Endometrium (tissue), 2 donors: ENCODE measurements around the gene PHF11.
A peak's percentile ranks its signal among the peaks of the same experiment; 100 is the strongest.
"Not testable (repeated sequence)": the region's sequence is repeated elsewhere in the genome, so short reads cannot be mapped to it uniquely, and the experiment has no call there.

Source experiments
- FAIRE-seq: peaks from 2 replicates; lab custom pipeline; 2012; peaks lifted over from hg19 to GRCh38; lab: Jason Lieb, UNC
- donor health status: control.
- donor health status: control.

PHF11 gene

DNA sequence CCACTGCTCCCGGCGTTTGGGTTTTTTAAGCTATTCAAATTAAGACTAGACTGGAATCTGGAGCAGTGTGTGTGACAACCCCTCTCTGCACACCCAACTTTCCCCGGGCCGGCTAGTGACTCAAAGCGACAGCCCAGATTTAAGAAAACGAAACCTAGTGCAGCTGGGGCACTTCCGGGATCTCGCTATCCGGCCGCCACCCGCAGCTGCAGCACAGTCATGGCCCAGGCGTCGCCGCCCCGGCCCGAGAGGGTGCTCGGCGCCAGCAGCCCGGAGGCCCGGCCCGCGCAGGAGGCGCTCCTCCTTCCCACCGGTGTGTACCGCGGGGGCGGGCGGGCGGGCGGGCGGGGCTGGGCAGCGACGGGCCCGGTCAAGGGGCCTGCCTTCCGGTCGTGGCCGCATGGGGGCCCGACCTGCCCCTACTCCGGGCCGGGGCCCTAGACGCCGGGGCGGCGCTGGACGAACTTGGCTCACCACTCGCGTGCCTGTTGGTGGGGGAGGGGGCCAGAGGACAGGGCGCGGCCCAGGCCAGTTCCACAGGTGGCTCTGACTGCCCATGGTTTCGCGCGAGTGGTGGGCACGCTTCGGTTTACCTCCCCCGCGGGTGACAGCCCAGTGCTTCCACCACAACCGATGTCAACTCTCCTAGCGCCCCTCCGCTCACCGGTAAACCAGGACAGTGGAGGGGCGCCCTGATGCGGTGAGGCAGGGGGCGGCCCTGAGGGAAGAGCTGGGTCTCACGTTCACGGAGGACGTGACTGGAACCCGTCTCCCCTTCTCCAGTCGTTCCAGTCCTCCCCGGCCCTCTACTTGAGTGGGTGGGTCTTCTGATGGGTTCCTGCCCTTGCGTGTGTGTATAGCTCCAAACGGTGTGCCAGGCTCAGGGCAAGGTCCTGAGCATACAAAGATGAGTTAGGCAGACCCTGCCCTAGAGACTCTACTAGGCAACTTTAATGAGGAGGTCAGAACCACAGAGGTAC, at the start of gene PHF11:
Gene PHF11, plus strand, starts transcription at position 171 of the 980 bp plus-strand sequence. Its CDS starts 49 bp downstream, at position 220.
- FAIRE-seq: no peak

DNA sequence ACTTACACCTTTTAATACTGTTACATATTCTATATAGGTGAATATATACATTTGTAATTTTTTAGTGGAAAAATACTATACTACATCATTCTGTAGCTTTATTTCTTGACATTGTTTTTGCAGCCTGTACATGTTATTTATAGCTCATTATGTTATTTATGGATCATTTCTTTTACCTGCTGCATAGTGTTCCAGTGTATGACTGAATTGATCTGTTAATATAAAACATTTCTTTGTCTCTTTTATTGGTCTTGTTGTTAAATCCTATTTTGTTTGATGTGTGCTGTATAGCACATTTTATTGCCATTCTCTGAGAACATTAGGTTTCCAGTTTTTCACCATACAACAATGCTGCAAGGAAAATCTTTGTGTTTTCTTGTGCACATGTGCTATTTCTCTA, 49.3 kb upstream of the PHF11 start:
- no peak for FAIRE-seq

DNA sequence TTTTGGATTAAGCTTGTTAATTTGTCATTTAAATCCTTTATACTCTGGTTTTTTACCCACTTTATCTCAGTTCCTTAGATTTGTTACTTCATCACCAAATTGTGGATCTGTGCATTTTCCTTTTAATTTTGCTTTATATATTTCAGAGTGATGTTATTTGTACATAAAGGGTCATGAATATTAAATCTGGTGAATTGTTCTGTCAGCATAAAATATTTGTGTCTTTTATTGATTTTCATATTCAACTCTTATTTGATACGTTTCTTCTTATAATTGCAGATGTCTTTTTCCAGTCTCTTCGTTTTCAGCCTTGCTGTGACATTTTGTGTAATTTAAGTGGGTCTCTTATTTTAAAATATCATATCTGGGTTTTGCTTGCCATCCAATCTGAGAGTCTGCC, 47.0 kb upstream of the PHF11 start:
- no peak for FAIRE-seq

DNA sequence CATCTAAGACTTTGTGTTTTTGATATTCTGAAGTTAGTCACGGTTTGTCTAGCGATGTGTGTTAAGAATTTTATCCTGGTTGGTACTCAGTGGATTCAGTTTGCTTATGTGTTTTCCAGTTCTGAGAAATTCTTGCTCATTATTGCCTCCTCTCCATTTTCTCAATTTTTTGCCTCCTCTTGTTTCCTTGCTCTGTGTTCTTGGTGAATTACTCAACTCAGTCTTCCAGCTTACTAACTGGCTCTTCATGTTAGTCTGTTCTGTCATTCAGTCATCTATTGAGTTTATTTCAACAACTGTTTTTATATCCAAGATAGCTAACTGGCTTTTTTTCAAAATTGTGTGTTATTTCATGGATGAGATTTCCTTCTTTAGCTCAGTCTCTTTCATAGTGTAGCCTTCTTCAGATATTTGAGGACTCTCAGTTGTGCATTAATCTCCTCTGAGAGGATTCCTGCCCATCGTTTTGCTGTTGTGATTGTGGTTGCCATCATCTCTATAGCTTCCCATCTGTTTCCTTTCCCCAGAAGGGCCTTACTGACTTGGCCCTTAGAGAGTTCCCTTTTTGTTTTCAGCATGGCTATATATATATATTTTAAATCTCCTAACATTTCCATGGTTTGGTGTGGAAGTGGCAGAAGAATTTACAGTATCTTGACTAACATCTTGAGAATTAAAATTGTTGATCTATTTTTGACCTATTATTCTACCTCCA, 45.5 kb upstream of the PHF11 start:
- FAIRE-seq: no peak

DNA sequence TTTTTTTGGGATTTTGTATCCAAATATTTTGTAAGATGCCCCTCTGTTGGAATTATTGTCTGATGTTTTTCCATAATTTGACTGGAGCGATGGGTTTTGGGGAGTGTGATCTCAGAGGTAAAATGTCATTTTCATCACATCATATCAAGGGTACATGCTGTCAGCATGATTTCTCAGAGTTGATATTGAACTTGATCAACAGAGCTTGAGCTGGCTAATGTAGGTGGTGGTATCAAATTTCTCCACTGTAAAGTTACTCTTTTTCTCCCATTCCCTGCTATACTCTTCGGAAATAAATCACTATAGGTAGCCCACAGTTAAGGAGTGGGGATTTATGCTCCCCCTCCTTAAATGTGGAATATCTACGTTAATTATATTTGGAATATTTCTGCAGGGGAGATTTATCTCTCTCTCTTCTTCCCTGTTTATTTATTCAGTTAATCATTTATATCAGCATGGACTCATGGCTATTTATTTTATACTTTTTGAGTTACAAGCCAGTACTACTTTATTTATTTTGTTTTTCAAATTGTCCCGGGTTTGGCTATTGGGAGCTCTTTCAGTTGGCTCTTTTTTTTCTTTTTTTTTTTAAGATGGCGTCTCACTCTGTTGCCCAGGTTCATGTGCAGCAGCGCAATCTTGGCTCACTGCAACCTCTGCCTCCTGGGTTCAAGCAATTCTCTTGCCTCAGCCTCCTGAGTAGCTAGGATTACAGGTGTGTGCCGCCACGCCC, 42.9 kb upstream of the PHF11 start:
- FAIRE-seq: no peak

DNA sequence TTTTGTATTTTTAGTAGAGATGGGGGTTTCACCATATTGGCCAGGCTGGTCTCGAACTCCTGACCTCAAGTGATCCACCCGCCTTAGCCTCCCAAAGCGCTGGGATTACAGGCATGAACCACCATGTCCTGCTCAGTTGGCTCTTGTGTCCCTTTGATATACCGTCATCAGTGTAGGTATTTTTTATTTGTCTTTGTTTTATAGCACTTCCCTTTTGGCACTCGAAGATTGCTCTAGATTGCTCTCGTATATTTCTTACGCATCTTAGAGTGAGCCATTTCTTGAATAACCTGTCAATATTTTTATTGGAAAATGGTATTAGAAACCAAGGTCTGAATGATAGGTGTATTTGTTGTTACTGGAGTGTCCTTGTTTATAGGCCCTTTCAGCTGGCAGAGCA, 42.3 kb upstream of the PHF11 start:
- FAIRE-seq: no peak

DNA sequence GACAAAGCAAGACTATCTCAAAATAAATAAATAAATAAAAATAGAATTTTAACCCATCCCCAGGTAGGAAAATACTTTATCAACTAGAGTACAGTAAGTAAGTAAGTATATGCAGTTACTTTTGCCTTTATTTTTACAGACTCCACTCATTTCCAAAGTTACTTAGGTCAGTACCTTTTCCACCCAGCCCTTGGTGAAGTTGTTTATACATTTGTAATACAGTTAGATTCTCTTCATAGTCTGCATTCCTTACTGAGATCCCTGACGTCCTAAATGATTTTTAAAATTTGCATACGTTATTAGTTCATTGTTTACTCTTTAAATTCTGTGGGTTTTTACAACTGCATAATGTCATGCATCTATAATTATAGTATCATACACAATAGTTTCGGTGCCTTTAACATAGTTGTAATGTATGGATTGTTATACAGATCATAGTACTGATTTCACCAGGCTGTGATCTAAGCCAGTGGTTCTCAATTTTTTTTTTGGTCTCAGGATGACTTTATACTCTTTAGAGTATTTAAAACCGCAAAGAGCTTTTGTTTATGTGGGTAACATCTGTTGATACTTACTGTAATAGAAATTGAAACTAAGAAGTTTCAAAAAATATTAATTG, 41.3 kb upstream of the PHF11 start:
- peak; percentile 93 for FAIRE-seq

DNA sequence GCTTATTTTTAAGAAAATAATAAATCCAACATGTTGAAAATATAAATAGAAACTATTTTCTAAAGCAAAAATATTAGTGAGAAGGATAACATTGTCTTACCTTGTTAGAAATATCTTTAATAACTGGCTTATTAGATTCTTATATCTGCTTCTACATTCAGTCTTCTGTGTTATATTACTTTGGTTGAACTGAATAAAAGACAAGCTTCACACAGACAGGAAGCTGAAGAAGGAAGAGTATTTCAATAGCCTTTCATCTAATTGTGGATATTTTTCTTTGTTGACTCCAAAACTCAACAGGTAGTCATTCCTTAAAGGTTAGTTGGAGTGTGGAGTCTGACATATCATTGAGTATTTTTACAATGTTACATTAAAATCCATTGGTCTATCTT, 40.8 kb upstream of the PHF11 start:
- no peak for FAIRE-seq

DNA sequence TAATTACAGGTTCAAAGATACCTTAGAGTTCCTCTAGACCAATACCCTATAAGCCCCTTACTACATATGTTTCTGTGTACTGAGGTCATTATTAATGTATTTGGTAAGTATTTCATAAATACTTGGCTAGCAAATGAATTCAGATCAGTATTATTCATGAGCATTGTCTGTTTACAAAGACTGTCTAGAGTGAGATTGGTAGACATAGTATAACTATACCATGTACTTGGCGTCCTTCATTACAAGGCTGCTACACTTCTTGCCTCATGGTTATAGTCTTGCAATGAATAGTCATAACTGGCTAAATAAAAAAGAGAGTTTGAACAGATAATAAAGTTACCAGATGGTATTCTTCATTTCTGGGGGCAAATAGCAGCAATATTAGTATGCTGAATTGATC, 39.6 kb upstream of the PHF11 start:
- no peak for FAIRE-seq

DNA sequence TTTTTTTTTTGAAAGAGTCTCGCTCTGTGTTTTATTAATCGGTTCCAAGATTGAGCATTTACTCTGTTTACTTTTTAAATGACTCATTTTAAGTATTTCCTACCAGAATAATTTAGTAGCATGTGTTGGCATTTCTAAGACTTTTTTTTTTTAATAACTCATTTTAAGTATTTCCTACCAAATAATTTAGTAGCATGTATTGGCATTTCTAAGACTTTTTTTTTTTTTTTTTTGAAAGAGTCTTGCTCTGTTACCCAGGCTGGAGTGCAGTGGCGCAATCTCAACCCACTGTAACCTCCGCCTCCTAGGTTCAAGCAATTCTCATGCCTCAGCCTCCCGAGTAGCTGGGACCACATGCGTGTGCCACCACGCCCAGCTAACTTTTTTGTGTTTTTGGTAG, 38.5 kb upstream of the PHF11 start:
- no peak for FAIRE-seq

DNA sequence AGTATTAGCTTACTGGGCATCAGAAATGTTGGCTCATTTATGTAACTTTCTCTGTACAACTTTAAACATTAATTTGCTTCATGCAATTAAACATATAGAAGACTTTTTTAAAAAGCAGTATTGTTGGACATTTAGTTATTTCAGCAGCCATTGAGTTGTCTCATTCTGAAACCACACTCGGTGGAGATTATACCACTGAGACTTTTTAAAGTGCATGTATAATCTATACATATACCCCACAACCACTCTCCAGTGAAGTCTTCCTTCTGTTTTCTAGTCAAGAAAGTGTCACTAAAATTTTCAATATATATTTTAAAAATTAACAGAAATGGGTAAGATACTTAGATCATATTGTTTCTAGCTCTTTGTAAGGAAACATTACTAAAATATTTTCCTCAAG, 36.2 kb upstream of the PHF11 start:
- no peak for FAIRE-seq

DNA sequence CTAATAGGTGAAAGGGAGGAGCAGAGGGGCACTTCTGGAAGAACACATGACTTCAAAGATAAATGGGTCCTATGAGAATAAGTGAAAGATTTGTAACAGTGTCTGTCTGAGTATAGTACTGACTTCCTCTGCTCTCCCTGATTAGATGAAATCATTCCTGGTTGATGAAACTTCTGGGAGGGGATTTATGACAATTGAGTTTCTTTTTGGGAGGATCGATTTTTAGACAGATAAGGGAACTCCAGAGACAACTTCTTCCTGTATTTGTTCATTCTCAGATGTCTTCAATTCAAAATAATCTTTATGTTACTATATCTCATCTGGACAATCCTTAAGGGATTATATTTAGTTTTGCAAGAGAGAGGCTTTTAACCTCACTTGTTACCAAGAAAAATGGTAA, 31.7 kb upstream of the PHF11 start:
- FAIRE-seq: no peak

DNA sequence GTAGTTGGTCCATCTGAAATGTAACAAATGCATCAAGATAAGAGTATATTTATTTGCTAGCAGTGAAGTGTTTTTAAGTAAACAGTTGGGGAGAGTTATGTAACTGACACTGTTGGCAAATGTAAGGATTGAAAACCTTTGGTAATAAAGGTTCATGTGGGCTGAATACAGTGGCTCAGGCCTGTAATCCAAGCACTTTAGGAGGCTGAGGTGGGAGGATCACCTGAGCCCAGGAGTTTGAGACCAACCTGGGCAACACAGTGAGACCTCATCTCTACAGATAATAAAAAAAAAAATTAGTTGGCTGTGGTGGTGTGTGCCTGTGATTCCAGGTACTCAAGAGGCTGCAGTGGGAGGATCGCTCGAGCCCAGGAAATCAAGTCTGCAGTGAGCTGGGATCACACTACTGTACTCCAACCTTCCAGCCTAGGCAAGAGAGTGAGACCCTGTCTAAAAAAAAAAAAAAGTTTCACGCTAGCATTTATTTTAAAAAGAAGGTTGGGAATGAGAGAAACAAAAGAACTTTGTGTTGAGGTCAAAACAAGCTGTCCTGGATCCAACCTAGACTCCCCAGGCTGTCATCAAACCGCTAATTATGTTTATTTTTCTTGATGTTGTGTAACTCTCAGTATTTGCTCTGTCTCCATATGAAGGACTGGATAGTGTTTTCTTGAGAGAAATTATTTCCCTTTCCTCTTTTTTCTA, 31.0 kb upstream of the PHF11 start:
- peak; percentile 94 for FAIRE-seq

DNA sequence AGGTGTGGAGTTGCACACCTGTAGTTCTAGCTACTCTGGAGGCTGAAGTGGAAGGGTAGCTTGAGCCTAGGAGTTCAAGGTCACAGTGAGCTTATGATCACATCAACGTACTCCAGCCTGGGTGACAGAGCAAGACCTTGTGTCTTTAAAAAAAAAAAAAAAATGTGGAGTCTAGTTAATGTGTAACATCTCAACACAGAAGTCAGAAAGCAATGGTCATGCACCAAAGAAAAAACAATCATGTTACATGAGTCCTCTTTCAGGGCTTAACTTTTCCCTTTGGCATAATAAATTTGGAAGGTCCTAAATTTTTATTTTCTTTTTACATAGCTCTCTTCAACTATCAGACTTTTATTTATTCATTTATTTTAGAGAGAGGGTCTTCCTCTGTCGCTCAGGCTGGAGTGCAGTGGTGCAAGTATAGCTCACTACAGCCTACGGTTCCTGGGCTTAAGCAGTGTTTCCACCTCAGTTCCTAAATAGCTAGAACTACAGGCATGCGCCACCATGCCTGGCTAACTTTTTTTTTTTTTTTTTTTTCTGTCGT, 29.4 kb upstream of the PHF11 start:
- no peak for FAIRE-seq

DNA sequence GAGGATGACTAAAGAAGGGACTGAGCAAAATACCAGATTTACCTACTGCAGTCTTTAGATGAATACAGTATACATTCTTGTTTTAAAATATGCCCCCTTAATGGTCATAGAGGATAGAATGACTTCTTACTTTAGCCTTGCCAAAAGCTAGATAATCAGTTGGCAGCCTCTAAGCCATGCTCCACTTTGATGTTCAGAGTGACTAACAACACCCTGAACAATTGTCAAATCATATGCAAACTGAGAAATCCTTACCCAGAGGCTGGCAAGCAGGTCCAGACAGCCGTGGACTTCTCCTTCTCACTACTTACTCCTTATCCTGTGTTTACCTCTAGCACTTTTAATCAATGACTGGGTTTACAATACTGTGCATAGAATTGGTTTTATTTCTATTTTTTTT, 23.6 kb upstream of the PHF11 start:
- FAIRE-seq: no peak

DNA sequence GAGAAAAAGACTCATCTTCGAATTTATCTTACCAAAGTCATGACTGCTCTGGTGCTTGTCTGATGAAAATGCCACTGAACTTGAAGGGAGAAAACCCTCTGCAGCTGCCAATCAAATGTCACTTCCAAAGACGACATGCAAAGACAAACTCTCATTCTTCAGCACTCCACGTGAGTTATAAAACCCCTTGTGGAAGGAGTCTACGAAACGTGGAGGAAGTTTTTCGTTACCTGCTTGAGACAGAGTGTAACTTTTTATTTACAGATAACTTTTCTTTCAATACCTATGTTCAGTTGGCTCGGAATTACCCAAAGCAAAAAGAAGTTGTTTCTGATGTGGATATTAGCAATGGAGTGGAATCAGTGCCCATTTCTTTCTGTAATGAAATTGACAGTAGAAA, 19.2 kb upstream of the PHF11 start:
- FAIRE-seq: no peak

DNA sequence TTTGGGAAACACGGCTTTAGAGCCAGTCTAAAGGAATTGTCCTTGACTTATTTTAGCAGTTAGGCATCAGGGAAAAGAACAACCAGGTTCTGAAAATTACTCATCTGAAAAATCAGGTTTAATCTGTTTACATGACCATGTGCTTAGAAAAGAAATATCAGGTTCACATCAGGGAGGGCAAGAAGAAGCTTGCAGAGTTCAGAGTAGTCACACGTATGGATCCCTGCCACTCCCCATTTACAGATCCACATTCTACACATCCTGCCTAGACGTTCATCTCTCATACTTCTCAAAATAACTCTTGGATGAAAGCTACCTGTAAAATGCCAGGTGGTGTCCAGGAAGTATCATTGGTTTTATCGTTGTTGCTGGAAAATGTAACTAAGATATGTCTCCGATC, 14.0 kb upstream of the PHF11 start:
- no peak for FAIRE-seq

DNA sequence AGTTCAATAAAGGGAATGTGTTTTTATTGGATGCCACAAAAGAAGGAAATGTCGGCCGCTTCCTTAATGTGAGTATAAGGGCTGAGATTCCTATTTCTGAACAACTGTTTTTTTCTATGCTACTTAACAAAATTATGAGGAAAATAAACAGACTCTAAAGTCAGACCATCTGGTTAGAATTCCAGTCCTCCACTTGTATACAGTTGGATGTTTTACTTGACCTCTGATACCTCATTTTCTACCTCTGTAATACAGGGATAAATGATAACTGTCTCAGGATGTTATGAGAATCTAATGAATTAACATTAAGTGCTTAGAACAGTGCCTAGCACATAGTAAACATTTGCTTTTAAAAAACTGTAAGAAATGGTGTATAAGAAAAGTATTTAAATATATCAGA, 7.2 kb upstream of the PHF11 start:
- FAIRE-seq: peak; percentile 12

DNA sequence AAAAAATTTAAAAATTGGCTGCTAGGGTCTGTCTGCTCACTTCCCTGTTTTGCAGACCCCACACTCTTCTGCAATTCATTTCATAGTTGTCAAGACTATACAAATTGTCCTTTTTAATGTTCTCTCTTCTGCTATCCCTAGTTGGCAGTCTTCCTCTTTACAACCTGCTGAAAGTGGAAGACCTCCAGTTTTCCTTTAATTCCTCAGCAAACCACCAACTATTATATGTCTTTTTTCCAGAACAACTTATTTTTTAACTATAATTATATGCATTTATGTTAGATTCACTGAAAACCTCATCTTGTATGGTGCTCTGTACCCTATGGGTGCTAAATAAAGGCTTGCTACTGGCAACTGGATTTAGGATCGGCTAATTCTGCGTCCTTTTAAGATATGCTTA, 1.1 kb upstream of the PHF11 start:
- no peak for FAIRE-seq

DNA sequence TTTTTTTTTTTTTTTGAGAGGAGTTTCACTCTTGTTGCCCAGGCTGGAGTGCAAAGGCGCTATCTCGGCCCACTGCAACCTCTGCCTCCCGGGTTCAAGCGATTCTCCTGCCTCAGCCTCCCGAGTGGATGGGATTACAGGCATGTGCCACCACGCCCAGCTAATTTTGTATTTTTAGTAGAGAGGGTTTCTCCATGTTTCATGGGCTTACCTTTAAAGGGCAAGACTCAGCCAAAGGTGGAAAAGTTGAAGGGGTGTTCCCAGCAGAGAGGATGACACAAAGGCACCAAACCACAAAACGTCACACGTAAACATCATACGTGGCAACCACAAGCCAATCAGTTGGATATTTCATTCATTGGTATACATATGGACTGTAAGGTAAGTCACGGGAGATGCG, 1.1 kb downstream of the PHF11 start:
- not testable (repeated sequence) for FAIRE-seq

DNA sequence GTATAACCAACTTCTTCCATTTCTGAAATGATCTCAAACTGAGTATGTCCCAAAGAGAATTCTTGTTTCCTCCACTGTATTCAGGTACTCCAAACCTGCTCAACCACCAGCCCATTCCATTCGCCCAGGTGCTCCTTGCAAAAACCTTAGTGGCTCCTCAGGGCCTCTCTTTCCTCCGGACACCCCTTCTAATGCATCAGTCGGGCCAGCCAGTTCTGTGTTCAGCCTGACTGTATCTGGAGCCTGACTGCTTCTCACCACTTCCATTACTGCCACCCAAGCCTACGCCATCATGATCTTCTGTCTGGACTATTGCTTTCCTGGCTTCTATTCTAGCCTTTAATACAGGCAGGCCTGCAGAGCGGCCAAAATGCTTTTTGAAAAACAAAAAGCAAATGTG, 1.5 kb downstream of the PHF11 start:
- no peak for FAIRE-seq
